ENCODE results near the gene ZNF185.
"Not testable (repeated sequence)": the region's sequence is repeated elsewhere in the genome, so short reads cannot be mapped to it uniquely, and the experiment has no call there.

ZNF185 gene

GRCh38 chrX:152895121-152895520, 2.7 kb upstream of the ZNF185 start:
- DNase-seq (ENCODE audit: low read depth, low spot score) = no peak

- DNase-seq (ENCODE audit: low read depth, low spot score) = no peak
Observed at GRCh38 chrX:152895724-152896420, 2.0 kb upstream of the ZNF185 start.

- no peak for DNase-seq (ENCODE audit: low read depth, low spot score)
Observed at GRCh38 chrX:152896450-152896849, 1.4 kb upstream of the ZNF185 start.

- no peak for DNase-seq (ENCODE audit: low read depth, low spot score)
Observed at GRCh38 chrX:152898442-152898841, 575 bp downstream of the ZNF185 start.

- no peak for DNase-seq (ENCODE audit: low read depth, low spot score)
Observed at GRCh38 chrX:152899111-152899873, 1.4 kb downstream of the ZNF185 start.

GRCh38 chrX:152899874-152900719, 2.2 kb downstream of the ZNF185 start:
- DNase-seq (ENCODE audit: low read depth, low spot score) = no peak

DNA sequence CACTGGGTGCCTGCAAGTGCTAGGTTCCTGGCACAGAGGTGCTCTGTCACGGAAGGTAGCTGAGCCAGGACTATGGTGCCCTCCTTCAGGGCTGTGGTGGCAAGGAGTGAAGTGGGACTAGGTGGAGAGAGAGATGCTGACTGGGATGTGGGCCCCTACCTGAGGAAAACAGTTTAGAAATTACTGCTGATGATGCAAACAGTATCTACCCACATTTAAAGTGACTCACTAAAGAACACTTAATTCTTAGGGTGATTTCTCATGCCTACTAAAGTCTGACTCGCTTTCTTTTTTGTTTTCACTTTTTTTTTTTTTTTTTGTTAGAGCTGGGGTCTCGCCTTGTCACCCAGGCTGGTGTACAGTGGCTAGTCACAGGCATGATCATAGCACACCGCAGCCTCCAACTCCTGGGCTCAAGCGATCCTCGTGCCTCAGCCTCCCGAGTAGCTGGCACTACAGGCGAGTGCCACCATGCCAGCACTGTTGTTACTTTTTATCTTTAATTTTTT, 3.1 kb downstream of the ZNF185 start:
- DNase-seq (ENCODE audit: low read depth, low spot score) = no peak

DNA sequence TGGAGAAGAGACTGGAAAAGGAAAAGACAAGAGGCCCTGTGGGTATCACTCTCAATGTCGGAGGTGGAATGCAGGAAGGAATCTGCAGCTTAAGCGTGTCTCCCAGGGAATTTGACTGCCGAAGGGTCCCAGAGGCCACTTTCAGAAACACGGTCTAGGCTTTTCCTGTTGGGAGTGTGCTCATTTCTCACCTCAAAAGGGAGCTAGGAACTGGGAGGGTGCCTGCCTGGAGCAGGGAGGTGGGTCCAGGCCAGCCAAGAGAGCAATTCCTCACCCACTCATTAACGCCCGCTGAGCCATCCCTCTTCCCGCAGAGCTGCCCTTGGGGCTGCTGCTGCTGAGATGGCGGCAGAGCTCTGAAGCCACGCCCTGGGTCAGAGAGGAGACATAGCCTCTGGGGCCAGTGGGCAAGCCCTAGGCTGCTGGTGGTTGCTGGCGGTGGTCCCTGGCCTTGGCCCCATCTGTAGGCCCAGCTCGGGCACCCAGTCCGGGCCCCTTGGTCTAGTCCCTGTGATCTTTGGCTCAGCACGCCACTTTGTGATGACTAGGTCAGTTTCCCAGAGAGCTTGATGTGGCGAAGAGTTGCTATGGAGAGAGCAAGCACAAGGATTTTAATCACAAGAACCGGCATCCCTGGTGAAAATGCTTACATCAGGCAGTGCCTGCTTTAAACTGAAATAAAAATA, 4.1 kb downstream of the ZNF185 start:
- DNase-seq (ENCODE audit: low read depth, low spot score) = no peak

GRCh38 chrX:152902502-152902820, 4.6 kb downstream of the ZNF185 start:
- no peak for DNase-seq (ENCODE audit: low read depth, low spot score)

GRCh38 chrX:152903589-152903988, 5.7 kb downstream of the ZNF185 start:
- no peak for DNase-seq (ENCODE audit: low read depth, low spot score)

DNA sequence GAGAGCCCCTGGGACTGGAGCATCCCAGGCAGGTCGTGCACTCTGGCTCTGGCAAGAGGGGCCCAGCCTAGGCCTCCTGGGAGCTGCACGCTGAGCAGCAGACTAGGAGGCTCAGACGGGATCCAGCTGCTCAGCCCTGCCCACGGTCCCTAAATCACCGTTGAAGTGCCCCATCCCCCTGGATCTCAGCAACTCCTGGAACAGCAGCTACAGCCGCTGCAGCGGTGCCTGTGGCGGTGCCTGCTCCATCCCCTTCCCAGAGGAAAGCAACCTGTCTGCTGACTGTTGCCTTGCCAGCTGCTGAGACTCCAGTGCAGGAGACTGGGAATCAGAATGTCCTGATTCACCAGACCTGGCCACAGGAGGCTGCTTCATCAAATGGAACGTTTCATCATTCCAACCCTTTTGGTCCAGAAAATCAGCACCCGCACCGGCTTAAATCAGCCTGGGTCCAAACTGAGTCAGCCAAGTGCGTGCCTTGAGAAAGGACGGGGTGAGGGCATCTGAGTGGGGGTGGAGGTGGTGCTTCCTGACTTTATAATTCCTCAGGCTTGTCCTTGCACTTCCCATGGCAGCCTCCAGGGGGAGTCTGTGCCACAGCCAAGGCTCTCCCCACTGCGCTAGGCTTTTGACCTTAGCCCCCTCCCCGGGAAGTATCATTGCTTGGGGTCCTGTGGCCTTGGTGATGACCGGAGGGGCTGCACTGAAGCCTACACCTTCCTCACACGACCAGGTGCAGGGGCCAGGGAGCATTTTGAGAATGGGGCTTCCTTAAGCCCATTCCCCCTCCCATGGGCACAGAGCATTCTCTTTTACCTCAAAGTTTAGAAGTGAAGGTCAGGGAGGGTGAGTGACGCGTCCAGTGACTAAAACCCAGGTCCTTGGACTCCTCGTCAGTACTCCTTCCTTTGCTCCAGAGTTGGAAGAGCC, 6.5 kb downstream of the ZNF185 start:
- DNase-seq (ENCODE audit: low read depth, low spot score) = no peak

DNA sequence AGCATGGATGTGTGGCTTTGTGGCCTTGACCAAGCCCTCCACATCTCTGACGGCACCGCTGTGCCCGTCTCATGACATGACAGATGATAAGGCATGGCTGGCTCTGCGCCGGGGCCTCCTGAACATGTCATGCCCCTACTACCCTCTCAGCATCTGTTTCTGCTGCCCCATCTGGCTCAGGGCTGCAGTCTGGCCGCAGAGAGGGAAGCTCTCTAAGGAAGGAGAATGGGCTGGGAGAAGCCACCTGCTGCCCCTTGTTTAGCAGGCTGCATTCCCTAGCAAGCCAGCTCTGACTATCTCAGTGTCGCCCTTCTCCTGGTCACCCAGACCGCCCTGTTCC, 7.2 kb downstream of the ZNF185 start:
- DNase-seq (ENCODE audit: low read depth, low spot score) = no peak

DNA sequence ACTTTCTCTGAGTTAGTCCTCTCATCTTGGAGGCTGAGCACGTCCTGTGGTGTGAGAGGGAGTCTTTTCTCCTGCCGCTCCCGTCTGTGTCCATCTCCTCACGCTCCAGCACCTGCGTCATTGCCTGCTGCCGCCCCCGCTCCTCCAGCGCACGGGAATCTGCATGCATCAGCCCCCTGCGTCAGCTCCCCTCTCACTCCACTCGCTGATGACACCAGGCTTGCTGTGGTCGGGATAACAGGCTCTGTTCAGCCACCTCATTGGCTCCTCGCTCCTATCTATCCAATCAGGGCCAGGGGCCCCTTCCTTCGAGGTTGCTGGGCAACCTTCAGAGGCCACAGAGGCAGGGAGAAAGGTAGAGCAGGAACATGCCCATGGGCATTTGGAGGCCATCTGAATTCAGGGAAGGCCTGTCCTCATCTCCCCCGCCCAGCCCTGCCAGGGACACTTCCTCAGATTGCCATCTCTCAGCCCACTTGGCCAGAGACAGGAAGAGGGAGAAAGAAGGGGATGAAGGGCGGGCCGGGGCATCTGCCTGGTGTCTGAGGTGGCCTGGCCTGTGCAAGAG, 9.3 kb downstream of the ZNF185 start:
- DNase-seq (ENCODE audit: low read depth, low spot score) = no peak

GRCh38 chrX:152908486-152908885, 10.6 kb downstream of the ZNF185 start:
- no peak for DNase-seq (ENCODE audit: low read depth, low spot score)

- not testable (repeated sequence) for DNase-seq (ENCODE audit: low read depth, low spot score)
Observed at GRCh38 chrX:152910018-152910417, 12.2 kb downstream of the ZNF185 start.

GRCh38 chrX:152912106-152912505, 14.2 kb downstream of the ZNF185 start:
- no peak for DNase-seq (ENCODE audit: low read depth, low spot score)

GRCh38 chrX:152912641-152913040, 14.8 kb downstream of the ZNF185 start:
- DNase-seq (ENCODE audit: low read depth, low spot score) = no peak

- DNase-seq (ENCODE audit: low read depth, low spot score) = no peak
Observed at GRCh38 chrX:152913346-152913745, 15.5 kb downstream of the ZNF185 start.

DNA sequence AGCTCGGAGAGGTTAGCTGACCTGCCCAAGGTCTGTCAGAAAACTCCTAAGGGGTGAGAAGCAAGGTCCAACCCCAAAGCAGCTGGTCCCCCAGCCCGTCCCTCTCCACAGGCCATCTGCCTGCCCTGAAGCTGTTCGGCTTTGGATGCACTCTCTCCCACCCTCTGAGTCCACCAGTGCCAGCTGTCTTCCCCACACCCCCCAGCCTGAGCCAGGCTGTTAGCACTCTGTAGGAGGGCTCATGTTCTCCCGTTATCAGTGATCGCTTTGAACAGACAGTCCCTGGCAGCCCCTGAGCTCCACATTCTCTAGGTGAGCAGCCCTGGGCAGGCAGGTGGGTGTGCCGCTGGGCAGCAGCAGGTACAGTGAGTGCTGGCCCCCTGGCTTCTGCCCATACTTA, 16.0 kb downstream of the ZNF185 start:
- no peak for DNase-seq (ENCODE audit: low read depth, low spot score)

- DNase-seq (ENCODE audit: low read depth, low spot score) = peak; percentile 83
Observed at GRCh38 chrX:152915541-152916241, 17.8 kb downstream of the ZNF185 start.

Data from smooth muscle cell of the brain vasculature (primary cell).